Measurements from ENCODE around the gene KIF1B. TPM values are rescaled to one million over a fixed set of nuclear protein-coding genes. Genes with fewer than 3 reads are reported as not detected.

KIF1B gene
- total and polyA plus RNA-seq, 11 donors = 25.0 to 137 (median 78.4) TPM

- no peak overlapping the region for H3K27ac ChIP-seq
- TF ChIP-seq POLR2A (IDR thresholded peaks at IDR 0.05) (no peak), CTCF (IDR thresholded peaks at IDR 0.05) (no peak)
- WGBS, 4 donors = 85 to 95% (median 91%) methylated on average over 23 of the region's 23 CpGs
Measured at GRCh38 chr1:10179406-10180091, 30.8 kb upstream of the KIF1B start.

GRCh38 chr1:10181154-10181553 lies 29.2 kb upstream of the KIF1B start:
- H3K4me1 ChIP-seq = no peaks in the 10 kb centered on the region
- H3K27me3 ChIP-seq = no peaks in the 10 kb centered on the region
- DNase-seq (no peak), ATAC-seq (no peak)
- peaks cover 0 to 50% (median 40%) of the 10 kb centered on the region in 9 donors for H3K36me3 ChIP-seq
- H3K4me3 ChIP-seq = no peak overlapping the region
- TF ChIP-seq POLR2A (IDR thresholded peaks at IDR 0.05) (no peak), CTCF (IDR thresholded peaks at IDR 0.05) (no peak)
- 90 to 92% (median 92%) methylated on average over 7 of the region's 7 CpGs for WGBS, 4 donors
- intact Hi-C loops (cut with DNase I) = no loop called here
- no peak overlapping the region for H3K27ac ChIP-seq
- peaks cover 0 to under 1% (median 0%) of the 10 kb centered on the region in 12 donors for H3K9me3 ChIP-seq

More at GRCh38 chr1:10179406-10180091, 30.8 kb upstream of the KIF1B start:
- no peak for DNase-seq
- Histone ChIP-seq H3K4me1 (no peaks in the 10 kb centered on the region), H3K9me3 (peaks cover 0 to 7% (median 0%) of the 10 kb centered on the region in 12 donors), H3K27me3 (no peaks in the 10 kb centered on the region), H3K36me3 (peaks cover 0 to 62% (median 54%) of the 10 kb centered on the region in 9 donors), H3K4me3 (no peak overlapping the region)
- intact Hi-C loops (cut with DNase I) = no loop called here
- no peak for ATAC-seq

- H3K36me3 ChIP-seq = peaks cover 0 to 14% (median 8%) of the 10 kb centered on the region in 9 donors
- peaks cover 0 to 9% (median 0%) of the 10 kb centered on the region in 12 donors for H3K9me3 ChIP-seq
- TF ChIP-seq POLR2A (IDR thresholded peaks at IDR 0.05) (no peak), CTCF (IDR thresholded peaks at IDR 0.05) (no peak)
- 87 to 96% (median 91%) methylated on average over 2 of the region's 2 CpGs for WGBS, 4 donors
- intact Hi-C loops (cut with DNase I) = no loop called here
- no peaks in the 10 kb centered on the region for H3K4me1 ChIP-seq
- H3K27ac ChIP-seq = no peak overlapping the region
- H3K27me3 ChIP-seq = no peaks in the 10 kb centered on the region
- DNase-seq (no peak), ATAC-seq (no peak)
- no peak overlapping the region for H3K4me3 ChIP-seq
Measured at GRCh38 chr1:10185759-10186158, 24.6 kb upstream of the KIF1B start.

GRCh38 chr1:10186331-10187025 lies 23.9 kb upstream of the KIF1B start:
- WGBS, 4 donors = 81 to 86% (median 84%) methylated on average over 12 of the region's 12 CpGs
- ATAC-seq (no peak), DNase-seq (no peak)
- intact Hi-C loops (cut with DNase I) = no loop called here
- H3K36me3 ChIP-seq = peaks cover 0 to 7% (median 1%) of the 10 kb centered on the region in 9 donors
- H3K9me3 ChIP-seq = peaks cover 0 to 9% (median 0%) of the 10 kb centered on the region in 12 donors
- TF ChIP-seq POLR2A (IDR thresholded peaks at IDR 0.05) (no peak), CTCF (IDR thresholded peaks at IDR 0.05) (no peak)
- H3K27me3 ChIP-seq = no peaks in the 10 kb centered on the region
- H3K4me1 ChIP-seq = no peaks in the 10 kb centered on the region
- H3K27ac ChIP-seq = no peak overlapping the region
- H3K4me3 ChIP-seq = no peak overlapping the region
